ENCODE data around the gene CPT1B.

DNA sequence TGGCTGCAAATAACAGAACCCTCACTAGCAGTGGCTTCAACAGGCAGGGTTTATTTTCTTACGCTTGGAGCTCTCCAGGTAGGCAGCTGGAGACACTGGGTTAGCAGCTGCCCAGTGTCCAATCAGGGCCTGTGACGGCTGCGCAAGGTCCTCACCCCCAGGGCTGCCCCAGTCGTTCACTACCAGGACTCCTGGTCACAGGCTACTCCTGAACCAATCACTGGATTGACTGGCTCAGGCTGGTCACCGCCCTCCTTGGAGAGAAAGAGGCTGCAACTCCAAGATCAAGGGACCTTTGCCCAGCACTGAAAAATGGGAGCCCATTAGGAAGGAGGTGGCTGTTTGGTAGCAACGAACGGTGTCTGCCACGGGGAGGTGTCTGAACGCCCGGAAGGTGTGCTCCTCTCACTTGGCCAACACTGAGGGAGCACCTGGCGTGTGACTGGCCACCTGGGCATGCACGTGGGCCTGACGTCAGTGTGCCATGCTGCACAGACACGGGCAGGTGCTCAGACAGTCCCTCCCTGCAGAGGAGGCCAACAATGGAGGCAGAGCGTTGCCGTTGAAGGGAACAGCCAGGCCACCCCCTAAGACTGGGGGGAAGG, 44.6 kb upstream of the CPT1B start:
- TF ChIP-seq, protein P1, sequence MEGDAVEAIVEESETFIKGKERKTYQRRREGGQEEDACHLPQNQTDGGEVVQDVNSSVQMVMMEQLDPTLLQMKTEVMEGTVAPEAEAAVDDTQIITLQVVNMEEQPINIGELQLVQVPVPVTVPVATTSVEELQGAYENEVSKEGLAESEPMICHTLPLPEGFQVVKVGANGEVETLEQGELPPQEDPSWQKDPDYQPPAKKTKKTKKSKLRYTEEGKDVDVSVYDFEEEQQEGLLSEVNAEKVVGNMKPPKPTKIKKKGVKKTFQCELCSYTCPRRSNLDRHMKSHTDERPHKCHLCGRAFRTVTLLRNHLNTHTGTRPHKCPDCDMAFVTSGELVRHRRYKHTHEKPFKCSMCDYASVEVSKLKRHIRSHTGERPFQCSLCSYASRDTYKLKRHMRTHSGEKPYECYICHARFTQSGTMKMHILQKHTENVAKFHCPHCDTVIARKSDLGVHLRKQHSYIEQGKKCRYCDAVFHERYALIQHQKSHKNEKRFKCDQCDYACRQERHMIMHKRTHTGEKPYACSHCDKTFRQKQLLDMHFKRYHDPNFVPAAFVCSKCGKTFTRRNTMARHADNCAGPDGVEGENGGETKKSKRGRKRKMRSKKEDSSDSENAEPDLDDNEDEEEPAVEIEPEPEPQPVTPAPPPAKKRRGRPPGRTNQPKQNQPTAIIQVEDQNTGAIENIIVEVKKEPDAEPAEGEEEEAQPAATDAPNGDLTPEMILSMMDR (conservative IDR thresholded peaks at IDR 0.05; ENCODE audit: low read depth, low read length), result no peak
- TF ChIP-seq EZH2 (IDR thresholded peaks at IDR 0.05; ENCODE audit: low read length, unreplicated experiment) (no peak), EZH2phosphoT487 (IDR thresholded peaks at IDR 0.05; ENCODE audit: borderline replicate concordance, low read length) (no peak)

Measured in PC-3 (cell line).